ENCODE measurements around the gene ZEB1. TPM values are rescaled to one million over a fixed set of nuclear protein-coding genes. Genes with fewer than 3 reads are reported as not detected.

The ZEB1 gene
- total RNA-seq, 1 experiment from 2014 or later, result 1.4 TPM

DNA sequence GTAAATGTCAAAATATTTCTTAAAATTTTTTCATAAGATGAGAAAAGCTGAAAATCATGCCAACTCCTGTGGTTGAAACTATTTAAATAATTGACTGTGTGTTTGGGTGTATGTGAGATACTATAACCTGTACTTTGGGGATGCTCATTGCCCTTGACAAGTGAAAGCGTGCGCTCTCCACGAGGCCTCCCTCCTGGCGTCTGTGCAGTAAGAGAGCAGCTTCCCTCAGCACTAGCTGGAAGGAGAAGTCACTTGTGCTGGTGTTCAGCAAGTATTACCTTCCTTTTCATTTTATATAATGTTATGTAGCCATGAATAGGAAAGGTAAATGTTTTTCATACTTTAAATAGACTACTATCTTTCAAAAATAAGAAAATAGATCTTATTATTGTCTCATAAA lies 118.9 kb downstream of the ZEB1 start:
- intact Hi-C loops (cut with micrococcal nuclease; ENCODE audit: unreplicated experiment), result no loop called here
- ChIA-PET POLR2A (ENCODE audit: unreplicated experiment) (no interaction called here), CTCF (no interaction called here)
- no peak overlapping the region for H2AFZ ChIP-seq
- no TSS peak for BruUV-seq (replicated peaks)
- H3K4me2 ChIP-seq, result no peak overlapping the region
- no peaks in the 10 kb centered on the region for H3K4me1 ChIP-seq (replicated peaks; ENCODE audit: insufficient read depth)
- no peaks in the 10 kb centered on the region for H3F3A ChIP-seq (ENCODE audit: insufficient read depth, low read depth)
- no peak for TF ChIP-seq EZH2 (IDR thresholded peaks at IDR 0.05; ENCODE audit: low read depth)
- TF ChIP-seq, protein P1, sequence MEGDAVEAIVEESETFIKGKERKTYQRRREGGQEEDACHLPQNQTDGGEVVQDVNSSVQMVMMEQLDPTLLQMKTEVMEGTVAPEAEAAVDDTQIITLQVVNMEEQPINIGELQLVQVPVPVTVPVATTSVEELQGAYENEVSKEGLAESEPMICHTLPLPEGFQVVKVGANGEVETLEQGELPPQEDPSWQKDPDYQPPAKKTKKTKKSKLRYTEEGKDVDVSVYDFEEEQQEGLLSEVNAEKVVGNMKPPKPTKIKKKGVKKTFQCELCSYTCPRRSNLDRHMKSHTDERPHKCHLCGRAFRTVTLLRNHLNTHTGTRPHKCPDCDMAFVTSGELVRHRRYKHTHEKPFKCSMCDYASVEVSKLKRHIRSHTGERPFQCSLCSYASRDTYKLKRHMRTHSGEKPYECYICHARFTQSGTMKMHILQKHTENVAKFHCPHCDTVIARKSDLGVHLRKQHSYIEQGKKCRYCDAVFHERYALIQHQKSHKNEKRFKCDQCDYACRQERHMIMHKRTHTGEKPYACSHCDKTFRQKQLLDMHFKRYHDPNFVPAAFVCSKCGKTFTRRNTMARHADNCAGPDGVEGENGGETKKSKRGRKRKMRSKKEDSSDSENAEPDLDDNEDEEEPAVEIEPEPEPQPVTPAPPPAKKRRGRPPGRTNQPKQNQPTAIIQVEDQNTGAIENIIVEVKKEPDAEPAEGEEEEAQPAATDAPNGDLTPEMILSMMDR (conservative IDR thresholded peaks at IDR 0.05), result no peak
- no peaks in the 10 kb centered on the region for H3K9me3 ChIP-seq (ENCODE audit: insufficient read depth, low read depth)
- H3K36me3 ChIP-seq (ENCODE audit: low read depth), result no peaks in the 10 kb centered on the region
- DNase-seq, result no peak
- no peaks in the 10 kb centered on the region for H4K20me1 ChIP-seq (ENCODE audit: insufficient read depth)
- no peaks in the 10 kb centered on the region for H3K79me2 ChIP-seq (ENCODE audit: low read depth)
- H3K9me2 ChIP-seq (ENCODE audit: insufficient read depth), result no peaks in the 10 kb centered on the region
- H3K27me3 ChIP-seq (ENCODE audit: insufficient read depth, low read depth), result no peaks in the 10 kb centered on the region
- H3K27ac ChIP-seq, result no peak overlapping the region
- H3K4me3 ChIP-seq, result no peak overlapping the region

DNA sequence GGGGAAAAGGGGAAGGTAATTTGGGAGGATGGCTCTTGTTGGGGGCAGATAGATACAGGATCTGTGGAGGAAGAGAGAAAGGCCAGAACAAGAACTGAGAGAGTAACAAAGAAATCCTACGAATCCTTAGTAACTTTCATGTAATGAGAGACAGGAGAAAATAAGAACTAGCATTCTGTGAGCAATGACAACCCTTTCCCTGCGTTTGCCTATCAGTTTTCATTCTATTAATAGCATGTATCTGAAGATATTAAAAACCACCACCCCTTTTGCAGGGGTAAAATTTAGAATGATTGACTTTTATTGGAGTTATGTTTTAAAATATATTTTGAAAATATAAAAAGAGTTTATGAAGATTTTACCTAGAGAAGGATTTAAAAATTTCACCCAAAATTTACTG lies 132.8 kb downstream of the ZEB1 start:
- Histone ChIP-seq H2AFZ (no peak overlapping the region), H3K79me2 (ENCODE audit: low read depth) (no peaks in the 10 kb centered on the region), H3K4me2 (no peak overlapping the region), H3F3A (ENCODE audit: insufficient read depth, low read depth) (no peaks in the 10 kb centered on the region), H3K4me1 (replicated peaks; ENCODE audit: insufficient read depth) (no peaks in the 10 kb centered on the region), H3K27me3 (ENCODE audit: insufficient read depth, low read depth) (no peaks in the 10 kb centered on the region), H3K9me2 (ENCODE audit: insufficient read depth) (no peaks in the 10 kb centered on the region), H4K20me1 (ENCODE audit: insufficient read depth) (no peaks in the 10 kb centered on the region), H3K4me3 (no peak overlapping the region), H3K9me3 (ENCODE audit: insufficient read depth, low read depth) (no peaks in the 10 kb centered on the region), H3K36me3 (ENCODE audit: low read depth) (no peaks in the 10 kb centered on the region), H3K27ac (no peak overlapping the region)
- CTCF ChIA-PET, result no interaction called here
- TF ChIP-seq, protein P1 (conservative IDR thresholded peaks at IDR 0.05), result no peak
- no peak for TF ChIP-seq EZH2 (IDR thresholded peaks at IDR 0.05; ENCODE audit: low read depth)
- DNase-seq, result no peak
- POLR2A ChIA-PET (ENCODE audit: unreplicated experiment), result no interaction called here
- intact Hi-C loops (cut with micrococcal nuclease; ENCODE audit: unreplicated experiment), result no loop called here
- BruUV-seq (replicated peaks), result no TSS peak

DNA sequence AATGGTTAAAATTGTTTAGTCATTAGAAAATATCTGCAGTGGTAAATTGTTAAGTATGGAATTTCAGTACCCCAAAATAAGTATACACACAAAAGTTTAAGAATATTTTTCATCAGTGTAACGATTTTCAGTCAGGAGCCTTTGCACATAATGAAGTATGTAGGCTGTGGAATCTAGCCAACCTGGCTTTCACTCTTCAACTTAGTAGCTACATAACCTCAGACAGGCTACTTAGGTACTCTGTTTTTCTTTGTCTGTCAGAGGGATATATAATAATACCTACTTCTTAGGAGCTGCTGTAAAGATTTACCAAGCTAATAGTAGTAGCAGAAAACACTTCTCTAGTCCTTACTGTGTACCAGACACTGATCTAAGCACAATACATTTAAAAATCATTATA lies 137.5 kb downstream of the ZEB1 start:
- TF ChIP-seq, protein P1 (conservative IDR thresholded peaks at IDR 0.05), result no peak
- no peak for TF ChIP-seq EZH2 (IDR thresholded peaks at IDR 0.05; ENCODE audit: low read depth)
- ChIA-PET CTCF (no interaction called here), POLR2A (ENCODE audit: unreplicated experiment) (no interaction called here)
- Histone ChIP-seq H3K9me2 (ENCODE audit: insufficient read depth) (no peaks in the 10 kb centered on the region), H3F3A (ENCODE audit: insufficient read depth, low read depth) (no peaks in the 10 kb centered on the region), H2AFZ (no peak overlapping the region), H4K20me1 (ENCODE audit: insufficient read depth) (no peaks in the 10 kb centered on the region), H3K4me3 (no peak overlapping the region), H3K9me3 (ENCODE audit: insufficient read depth, low read depth) (no peaks in the 10 kb centered on the region), H3K27me3 (ENCODE audit: insufficient read depth, low read depth) (no peaks in the 10 kb centered on the region), H3K4me1 (replicated peaks; ENCODE audit: insufficient read depth) (no peaks in the 10 kb centered on the region), H3K79me2 (ENCODE audit: low read depth) (no peaks in the 10 kb centered on the region), H3K27ac (no peak overlapping the region), H3K4me2 (no peak overlapping the region), H3K36me3 (ENCODE audit: low read depth) (no peaks in the 10 kb centered on the region)
- BruUV-seq (replicated peaks), result no TSS peak
- intact Hi-C loops (cut with micrococcal nuclease; ENCODE audit: unreplicated experiment), result no loop called here
- DNase-seq, result no peak

All from PC-9 (cell line).